Middle frontal gyrus (tissue), 1 donor: Measurements from ENCODE around the gene BMAL2.

Experiments
- DNase-seq: peaks from one replicate; pipeline ENCODE4 v3.0.0-alpha.2; 2015; ENCODE audit warnings: low spot score; ENCODE audit errors: extremely low spot score

The BMAL2 gene

GRCh38 chr12:27359578-27360340 lies 27.1 kb downstream of the BMAL2 start:
- no peak for DNase-seq

- no peak for DNase-seq
Measured at GRCh38 chr12:27361372-27361771, 28.7 kb downstream of the BMAL2 start.

DNA sequence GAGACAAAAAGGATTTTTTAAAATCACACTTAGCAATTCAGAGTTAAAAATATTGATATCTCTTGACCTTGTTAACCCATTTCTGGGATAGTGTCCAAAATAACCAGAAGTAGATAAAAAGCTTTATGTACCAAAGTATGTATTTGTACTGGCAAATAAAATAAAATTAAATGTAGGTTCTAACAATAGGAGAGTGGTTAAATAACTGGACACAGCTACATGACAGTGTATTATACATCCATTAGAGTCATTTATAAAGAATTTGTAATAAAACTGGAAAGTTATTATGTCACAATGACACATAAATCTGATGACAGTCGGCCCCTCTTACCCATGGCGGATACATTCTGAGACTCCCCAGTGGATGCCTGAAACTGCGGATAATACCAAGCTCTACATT lies 34.0 kb downstream of the BMAL2 start:
- DNase-seq, result no peak

DNA sequence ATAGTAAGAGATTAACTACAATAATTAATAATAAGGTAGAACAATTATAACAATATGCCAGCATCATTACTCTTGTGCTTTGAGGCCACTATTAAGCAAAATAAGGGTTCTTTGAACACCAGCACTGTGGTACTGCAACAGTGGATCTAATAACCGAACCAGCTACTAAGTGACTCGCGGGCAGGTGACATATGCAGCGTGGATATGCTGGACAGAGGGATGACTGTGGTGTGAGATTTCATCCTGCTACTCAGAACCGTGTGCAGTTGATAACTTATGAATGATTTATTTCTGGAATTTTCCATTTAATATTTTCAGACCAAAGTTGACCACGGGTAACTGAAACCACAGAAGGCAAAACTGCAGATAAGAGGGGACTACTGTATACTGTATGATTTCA lies 34.4 kb downstream of the BMAL2 start:
- no peak for DNase-seq

DNA sequence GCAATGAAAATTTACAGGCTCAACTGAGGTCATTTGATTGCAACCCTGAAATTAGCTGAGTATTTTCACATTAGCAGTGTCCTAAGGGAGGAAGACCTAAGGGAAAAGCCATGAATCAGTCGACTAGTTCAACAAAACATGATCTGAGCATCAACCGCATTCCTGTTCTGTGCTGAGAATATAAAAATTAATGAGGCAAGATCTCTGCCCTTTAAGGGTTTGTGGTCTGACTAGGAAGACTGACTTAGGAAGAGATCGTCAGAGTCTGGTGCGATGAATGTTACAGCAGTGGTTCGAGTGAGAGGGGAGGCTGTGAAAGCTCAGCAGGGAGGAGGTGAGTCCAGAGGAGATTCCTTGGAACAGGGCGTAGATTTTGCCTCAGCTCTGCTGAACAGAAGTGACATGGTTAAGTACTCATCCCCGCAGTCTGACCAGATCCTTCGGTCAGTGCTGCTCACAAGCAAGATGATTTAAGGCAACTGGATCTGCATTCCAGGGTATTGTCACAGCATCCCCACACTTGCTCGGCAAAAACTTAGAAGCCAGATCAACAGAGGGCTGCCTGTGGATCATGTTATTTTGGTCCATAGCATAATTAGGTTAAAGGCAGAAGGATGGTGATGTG lies 49.6 kb downstream of the BMAL2 start:
- DNase-seq, result no peak
